Subcutaneous adipose tissue (tissue), 4 donors: ENCODE results near the gene PDE1C. TPM values are rescaled to one million over a fixed set of nuclear protein-coding genes. Genes with fewer than 3 reads are reported as not detected.

Experiments used
- total RNA-seq, 4 donors: library from RNA; depleted of rRNA; stranded (reverse); fragments of >200 nt; gene quantifications; one replicate each; pipeline ENCODE4 v1.1.0, GENCODE V29; 2016
- TF ChIP-seq, protein P1 (sequence below): fragments of 450-650 bp; IDR thresholded peaks from one replicate; pipeline ENCODE4 v1.5.1; 2016; ENCODE audit warnings: low read depth, mild to moderate bottlenecking, control low read depth, antibody characterized with exemption, moderate library complexity

PDE1C gene
- total RNA-seq, 4 donors from 2014 or later: 1.3 to 6.1 (median 3.0) TPM

DNA sequence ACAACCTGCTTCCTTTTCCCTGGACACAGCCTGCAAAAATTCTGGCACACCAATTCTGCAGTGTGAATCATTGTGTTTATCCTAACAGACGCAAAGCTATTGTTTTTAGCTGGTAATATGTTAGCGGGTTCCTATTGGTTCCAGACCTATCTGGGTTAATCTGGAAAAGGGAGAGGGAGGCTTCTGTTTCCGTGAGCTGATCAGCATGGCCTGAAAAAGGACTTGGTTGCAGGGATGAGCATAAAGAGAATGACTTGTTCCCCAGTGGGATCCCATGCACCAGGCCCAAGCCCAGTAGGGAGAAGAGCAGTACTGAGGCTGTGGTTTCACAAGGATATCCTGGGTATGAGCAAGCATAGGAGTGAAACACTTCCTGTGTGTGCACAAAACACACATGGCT lies 78.4 kb downstream of the PDE1C start:
- TF ChIP-seq, protein P1, sequence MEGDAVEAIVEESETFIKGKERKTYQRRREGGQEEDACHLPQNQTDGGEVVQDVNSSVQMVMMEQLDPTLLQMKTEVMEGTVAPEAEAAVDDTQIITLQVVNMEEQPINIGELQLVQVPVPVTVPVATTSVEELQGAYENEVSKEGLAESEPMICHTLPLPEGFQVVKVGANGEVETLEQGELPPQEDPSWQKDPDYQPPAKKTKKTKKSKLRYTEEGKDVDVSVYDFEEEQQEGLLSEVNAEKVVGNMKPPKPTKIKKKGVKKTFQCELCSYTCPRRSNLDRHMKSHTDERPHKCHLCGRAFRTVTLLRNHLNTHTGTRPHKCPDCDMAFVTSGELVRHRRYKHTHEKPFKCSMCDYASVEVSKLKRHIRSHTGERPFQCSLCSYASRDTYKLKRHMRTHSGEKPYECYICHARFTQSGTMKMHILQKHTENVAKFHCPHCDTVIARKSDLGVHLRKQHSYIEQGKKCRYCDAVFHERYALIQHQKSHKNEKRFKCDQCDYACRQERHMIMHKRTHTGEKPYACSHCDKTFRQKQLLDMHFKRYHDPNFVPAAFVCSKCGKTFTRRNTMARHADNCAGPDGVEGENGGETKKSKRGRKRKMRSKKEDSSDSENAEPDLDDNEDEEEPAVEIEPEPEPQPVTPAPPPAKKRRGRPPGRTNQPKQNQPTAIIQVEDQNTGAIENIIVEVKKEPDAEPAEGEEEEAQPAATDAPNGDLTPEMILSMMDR: no peak

DNA sequence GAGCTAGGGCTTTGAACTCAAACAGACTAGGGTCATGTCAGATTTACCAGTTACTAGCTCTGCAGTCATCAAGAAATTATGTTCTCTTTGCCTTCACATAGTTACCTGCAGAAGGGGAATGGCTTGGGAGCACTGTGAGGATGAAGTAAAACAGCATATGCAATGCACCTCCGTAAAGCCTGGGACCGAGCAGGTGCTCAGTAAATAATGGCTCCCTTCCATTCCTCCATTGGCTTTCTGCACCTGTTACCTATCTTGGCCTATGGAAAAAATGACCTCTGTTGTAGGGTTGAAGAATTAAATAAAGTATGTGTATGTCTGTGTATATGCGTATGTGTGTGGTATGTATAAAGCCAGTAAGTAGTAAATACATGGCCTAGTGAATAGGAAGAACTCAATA lies 78.8 kb downstream of the PDE1C start:
- TF ChIP-seq, protein P1: no peak

DNA sequence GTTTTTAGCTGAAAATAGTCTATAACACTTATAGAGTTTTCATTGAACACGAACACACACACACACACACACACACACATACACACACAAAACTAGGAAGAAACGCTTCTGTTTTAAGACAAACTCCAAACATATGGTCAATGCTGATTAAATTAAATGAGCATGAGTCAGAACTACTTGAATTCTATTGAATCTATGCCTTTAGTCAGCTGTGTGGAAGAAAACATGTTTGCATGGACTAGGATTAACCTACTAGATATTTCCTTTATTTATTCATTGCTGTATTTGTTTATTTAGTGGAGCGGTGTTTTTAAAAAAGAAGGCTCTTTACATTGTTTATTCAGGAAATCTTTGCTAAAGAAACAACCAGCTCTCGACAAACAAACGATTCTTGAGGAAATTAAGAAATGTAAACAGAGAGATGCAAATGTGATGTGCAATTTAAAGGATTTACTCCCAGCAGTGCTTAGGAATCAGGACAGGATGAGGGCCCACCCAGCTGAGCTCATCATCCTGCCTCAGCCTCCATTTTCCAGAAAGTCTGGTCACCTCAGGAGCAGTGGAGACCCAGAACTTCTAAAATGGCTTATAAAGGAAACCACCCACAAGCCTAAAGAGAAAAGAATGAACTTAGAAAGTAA lies 83.2 kb downstream of the PDE1C start:
- TF ChIP-seq, protein P1: no peak

DNA sequence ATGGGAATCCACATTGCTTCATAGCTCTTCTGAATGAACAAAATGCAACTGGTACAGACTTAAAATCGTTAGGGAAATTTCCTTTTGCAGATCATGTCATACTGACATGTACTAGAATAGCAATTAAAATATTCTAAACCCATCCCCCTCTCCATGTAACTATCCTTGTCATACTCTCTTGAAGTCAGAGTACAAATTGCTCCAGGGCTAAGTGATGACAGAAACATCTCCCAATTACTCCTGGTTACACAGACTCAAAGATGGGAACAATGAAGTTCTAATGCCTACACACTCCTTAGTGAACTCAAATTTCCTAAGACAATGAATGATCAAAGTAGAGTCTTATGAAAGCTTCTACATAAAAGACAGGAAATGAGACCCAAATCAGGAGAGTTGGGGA lies 87.2 kb downstream of the PDE1C start:
- TF ChIP-seq, protein P1: no peak

DNA sequence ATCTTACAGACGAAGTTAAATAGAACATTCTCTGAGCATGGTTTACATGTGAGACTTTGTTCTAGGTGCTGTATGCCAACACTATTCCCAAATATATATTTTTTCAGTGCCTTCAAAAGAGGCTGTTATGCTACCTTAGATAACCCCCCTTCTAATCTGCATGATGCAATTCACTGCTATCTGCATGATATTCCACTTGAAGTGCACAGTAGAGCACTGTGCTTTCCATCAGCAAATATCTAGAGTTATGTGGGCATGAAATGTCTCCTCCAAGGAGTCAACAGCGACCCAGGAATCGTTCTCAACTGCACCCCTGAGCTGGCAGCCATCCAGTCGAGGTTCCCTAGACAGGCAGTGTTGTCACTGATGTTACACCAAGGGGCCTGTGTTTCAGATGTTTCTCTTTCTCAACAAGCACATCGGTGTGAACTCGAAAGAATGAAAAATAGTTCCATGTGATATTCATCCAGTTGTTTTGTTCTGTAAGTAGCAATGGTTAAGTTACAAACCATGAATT lies 88.3 kb downstream of the PDE1C start:
- TF ChIP-seq, protein P1: no peak

DNA sequence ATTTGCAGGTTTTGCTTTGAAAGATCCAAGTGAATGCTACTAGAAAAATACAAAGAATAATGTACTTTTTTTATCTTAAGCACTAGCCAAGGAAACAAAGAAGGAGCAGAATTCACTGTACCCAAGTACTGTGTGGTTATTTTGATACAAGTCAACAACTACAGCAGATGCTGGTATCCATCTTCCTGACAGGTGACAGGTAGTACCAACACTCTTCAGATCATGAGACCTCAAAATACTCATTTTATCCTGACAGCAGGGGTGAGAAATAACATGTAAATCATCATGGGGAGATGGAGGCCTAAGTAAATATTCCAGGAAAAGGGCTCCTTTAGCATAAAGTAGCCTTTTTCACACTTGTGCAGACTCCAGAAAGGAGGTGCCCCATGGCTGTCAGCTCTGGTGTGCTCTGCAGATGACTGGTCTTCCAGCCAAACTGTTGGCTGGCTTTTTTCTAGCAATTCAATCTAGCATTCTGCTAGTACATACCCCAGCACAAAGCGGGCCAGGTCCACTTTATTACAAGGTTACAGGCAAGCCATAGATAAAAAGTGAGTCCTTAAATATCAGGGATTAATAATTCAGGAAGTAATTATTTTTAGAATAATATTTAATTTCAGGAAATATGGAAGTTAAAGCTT lies 90.4 kb downstream of the PDE1C start:
- TF ChIP-seq, protein P1: no peak

DNA sequence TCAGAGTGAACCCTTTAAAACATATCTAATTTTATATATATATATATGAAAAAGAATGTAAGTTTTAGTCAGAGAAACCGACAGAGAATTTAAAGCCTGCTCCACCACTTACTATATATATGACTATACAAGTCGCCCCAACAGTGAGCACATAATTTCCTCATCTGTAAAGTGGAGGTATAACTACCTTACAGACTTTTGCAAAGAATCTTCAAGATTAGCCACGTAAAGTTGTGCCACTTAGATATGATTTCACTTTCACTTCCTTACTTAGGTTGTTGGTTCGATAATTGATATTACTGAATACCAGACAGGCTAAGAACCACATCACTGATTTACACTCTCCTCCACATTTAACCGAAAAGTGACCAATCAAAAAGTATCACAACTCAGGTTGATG lies 94.7 kb downstream of the PDE1C start:
- TF ChIP-seq, protein P1: no peak
